Measurements from ENCODE around the gene SIM1.

SIM1 gene

GRCh38 chr6:100353276-100354015 is 111.3 kb downstream of the SIM1 start:
- no peak for DNase-seq (ENCODE audit: low read depth in 2 of 2)

GRCh38 chr6:100350139-100350538 is 114.6 kb downstream of the SIM1 start:
- no peak for DNase-seq (ENCODE audit: low read depth in 2 of 2)

- DNase-seq (ENCODE audit: low read depth in 2 of 2), result no peak
Measured at GRCh38 chr6:100349366-100349765, 115.4 kb downstream of the SIM1 start.

- DNase-seq (ENCODE audit: low read depth in 2 of 2), result no peak
Measured at GRCh38 chr6:100347901-100348550, 116.7 kb downstream of the SIM1 start.

GRCh38 chr6:100346828-100347227 is 117.9 kb downstream of the SIM1 start:
- no peak for DNase-seq (ENCODE audit: low read depth in 2 of 2)

- no peak for DNase-seq (ENCODE audit: low read depth in 2 of 2)
Measured at GRCh38 chr6:100346203-100346602, 118.5 kb downstream of the SIM1 start.

GRCh38 chr6:100344761-100345160 is 120.0 kb downstream of the SIM1 start:
- no peak for DNase-seq (ENCODE audit: low read depth in 2 of 2)

GRCh38 chr6:100344321-100344720 is 120.4 kb downstream of the SIM1 start:
- DNase-seq (ENCODE audit: low read depth in 2 of 2), result no peak

- no peak for DNase-seq (ENCODE audit: low read depth in 2 of 2)
Measured at GRCh38 chr6:100343316-100344077, 121.2 kb downstream of the SIM1 start.

- no peak for DNase-seq (ENCODE audit: low read depth in 2 of 2)
Measured at GRCh38 chr6:100342830-100343229, 121.9 kb downstream of the SIM1 start.

- no peak for DNase-seq (ENCODE audit: low read depth in 2 of 2)
Measured at GRCh38 chr6:100339574-100340255, 125.0 kb downstream of the SIM1 start.

GRCh38 chr6:100338090-100338489 is 126.6 kb downstream of the SIM1 start:
- no peak for DNase-seq (ENCODE audit: low read depth in 2 of 2)

- no peak for DNase-seq (ENCODE audit: low read depth in 2 of 2)
Measured at GRCh38 chr6:100336876-100337275, 127.8 kb downstream of the SIM1 start.

- no peak for DNase-seq (ENCODE audit: low read depth in 2 of 2)
Measured at GRCh38 chr6:100335991-100336390, 128.7 kb downstream of the SIM1 start.
